PFSK-1 (cell line): ENCODE measurements around the gene ESYT3.

ENCODE experiments used
- FOXP2 ChIP-seq: optimal IDR thresholded peaks from 2 replicates; pipeline ENCODE3; 2011; ENCODE audit warnings: borderline replicate concordance, control low read depth, inconsistent platforms; ENCODE audit not compliant: insufficient read depth; ENCODE audit errors: extremely low read length, extremely low read depth
- POLR2AphosphoS5 ChIP-seq: IDR thresholded peaks from 2 replicates; pipeline ENCODE4 v1.6.1; 2012; ENCODE audit warnings: low read depth, mild to moderate bottlenecking, control low read depth, low read length, moderate library complexity
- SIN3A ChIP-seq: IDR thresholded peaks from 2 replicates; pipeline ENCODE4 v1.6.1; 2012; ENCODE audit warnings: mild to moderate bottlenecking, low read length, moderate library complexity, borderline replicate concordance; ENCODE audit not compliant: insufficient read depth
- TAF1 ChIP-seq: IDR thresholded peaks from 2 replicates; pipeline ENCODE4 v1.6.1; 2012; ENCODE audit warnings: low read length, control low read depth, borderline replicate concordance; ENCODE audit not compliant: insufficient read depth
- TF ChIP-seq, protein P1 (sequence below), 2 experiments: IDR thresholded peaks; 2 replicates each; pipeline versions ENCODE4 v1.6.1 to v1.8.0; 2011 to 2012; ENCODE audit warnings: low read depth in 2 of 2, low read length in 2 of 2, control low read depth in 1 of 2, inconsistent platforms in 1 of 2, mild to moderate bottlenecking in 1 of 2, moderate library complexity in 1 of 2; ENCODE audit not compliant: insufficient read depth in 1 of 2

Gene ESYT3

DNA sequence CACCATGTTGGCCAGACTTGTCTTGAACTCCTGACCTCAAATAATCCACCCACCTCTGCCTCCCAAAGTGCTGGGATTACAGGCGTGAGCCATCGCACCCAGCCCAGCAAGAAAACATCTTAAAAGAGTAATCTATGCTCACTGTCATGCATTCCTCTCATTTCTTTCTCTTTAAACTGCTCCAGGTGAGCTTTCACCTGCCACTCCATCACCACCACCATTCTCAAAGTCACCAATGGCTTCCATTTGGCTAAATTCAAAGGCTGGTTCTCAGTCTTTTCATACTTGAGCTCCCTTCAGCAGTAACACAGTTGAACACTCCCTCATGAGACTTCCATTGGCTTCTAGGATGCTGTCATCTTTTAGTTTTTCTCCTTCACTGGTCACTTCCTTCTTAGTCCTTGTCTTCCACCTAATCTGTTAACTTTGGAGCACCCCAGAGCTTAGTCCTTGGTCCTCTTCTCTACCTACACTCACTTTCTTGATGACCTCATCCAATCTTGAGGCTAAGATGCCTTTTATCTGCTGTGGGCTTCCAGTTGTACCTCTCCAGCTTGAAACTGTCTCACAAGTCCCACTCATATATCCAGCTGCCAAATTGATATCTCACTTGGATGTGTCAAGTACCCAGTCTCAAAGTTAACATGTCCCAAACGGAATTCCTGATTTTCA, 27.0 kb upstream of the ESYT3 start:
- TF ChIP-seq SIN3A (no peak), POLR2AphosphoS5 (no peak), FOXP2 (no peak), TAF1 (no peak)
- TF ChIP-seq, protein P1, sequence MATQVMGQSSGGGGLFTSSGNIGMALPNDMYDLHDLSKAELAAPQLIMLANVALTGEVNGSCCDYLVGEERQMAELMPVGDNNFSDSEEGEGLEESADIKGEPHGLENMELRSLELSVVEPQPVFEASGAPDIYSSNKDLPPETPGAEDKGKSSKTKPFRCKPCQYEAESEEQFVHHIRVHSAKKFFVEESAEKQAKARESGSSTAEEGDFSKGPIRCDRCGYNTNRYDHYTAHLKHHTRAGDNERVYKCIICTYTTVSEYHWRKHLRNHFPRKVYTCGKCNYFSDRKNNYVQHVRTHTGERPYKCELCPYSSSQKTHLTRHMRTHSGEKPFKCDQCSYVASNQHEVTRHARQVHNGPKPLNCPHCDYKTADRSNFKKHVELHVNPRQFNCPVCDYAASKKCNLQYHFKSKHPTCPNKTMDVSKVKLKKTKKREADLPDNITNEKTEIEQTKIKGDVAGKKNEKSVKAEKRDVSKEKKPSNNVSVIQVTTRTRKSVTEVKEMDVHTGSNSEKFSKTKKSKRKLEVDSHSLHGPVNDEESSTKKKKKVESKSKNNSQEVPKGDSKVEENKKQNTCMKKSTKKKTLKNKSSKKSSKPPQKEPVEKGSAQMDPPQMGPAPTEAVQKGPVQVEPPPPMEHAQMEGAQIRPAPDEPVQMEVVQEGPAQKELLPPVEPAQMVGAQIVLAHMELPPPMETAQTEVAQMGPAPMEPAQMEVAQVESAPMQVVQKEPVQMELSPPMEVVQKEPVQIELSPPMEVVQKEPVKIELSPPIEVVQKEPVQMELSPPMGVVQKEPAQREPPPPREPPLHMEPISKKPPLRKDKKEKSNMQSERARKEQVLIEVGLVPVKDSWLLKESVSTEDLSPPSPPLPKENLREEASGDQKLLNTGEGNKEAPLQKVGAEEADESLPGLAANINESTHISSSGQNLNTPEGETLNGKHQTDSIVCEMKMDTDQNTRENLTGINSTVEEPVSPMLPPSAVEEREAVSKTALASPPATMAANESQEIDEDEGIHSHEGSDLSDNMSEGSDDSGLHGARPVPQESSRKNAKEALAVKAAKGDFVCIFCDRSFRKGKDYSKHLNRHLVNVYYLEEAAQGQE (IDR thresholded peaks at IDR 0.05; ENCODE audit: insufficient read depth in 1 of 2, low read depth in 2 of 2, low read length in 2 of 2) = no peak

DNA sequence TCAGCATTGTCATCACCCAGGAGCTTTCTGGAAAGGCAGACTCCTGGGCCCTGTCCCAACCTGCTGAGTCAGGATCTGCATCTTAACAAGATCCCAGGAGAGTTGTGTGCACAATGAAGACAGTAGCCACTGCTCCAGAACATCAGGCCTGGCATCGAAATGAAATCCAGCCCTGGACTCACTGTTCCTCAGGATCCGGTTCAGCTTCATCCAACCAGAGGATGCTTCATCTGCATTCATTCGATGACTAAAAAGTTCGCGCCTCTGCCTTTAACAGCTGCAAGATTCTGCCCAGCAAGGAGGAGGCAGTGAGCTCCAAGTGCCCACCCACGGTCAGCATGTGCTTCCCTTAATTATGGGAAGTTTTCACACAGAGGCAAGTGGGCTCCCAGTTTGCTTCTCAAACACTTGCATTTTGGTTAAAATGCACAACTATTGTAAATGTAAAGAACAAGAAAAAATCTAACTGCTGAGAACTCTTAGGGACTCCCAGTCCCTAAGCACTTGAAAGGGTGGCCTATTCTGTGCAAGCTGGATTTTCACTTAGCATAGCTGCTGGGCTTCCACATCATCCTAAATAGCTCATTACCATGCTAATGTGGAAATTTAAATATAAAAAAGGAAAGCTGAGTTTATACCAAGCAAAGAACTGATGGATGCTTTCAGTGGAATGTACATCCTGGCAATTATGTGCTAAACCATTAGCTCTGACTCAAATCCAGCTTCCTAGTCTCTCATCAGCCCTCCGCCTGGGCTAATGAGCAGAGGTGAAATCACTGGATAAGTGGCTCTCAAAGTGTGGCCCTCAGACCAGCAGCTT, 25.5 kb upstream of the ESYT3 start:
- TF ChIP-seq FOXP2 (no peak), TAF1 (no peak)

DNA sequence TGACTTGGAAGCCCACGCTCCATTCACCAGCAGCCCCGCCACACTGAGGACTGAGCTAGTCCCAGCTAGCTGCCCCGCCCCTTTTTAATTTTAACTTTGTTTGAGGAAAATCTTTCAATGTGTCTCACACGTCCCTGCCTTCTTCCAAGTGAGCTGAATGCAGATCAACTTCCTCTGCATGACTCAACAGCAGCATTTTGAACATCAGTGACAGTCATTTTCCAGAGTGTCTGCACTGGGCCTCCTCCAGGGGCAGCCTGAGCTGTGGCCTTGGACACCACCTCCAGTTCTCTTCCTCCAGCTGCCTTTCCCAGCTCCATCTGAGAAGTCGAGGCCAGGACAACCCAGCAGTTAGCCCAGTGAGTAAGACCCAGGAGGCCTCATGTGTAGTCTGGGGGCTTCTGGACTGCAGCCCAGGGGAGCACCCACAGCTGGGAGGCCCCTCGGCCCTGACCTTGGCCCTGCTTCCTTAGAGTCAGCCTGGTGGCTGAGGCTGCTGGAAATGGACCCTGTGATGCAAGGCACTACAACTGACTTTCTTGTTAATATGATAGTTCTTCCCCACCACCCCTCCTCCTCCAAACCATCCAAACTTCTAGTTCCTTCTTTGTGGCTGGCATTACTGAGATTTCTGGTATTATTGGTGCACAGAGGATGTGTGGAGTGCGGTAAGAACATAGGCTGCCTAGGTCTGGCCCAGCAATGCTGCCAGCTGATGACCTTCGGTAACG, 21.4 kb upstream of the ESYT3 start:
- TF ChIP-seq POLR2AphosphoS5 (no peak), TAF1 (no peak), SIN3A (no peak), FOXP2 (no peak)
- TF ChIP-seq, protein P1 (IDR thresholded peaks at IDR 0.05; ENCODE audit: insufficient read depth in 1 of 2, low read depth in 2 of 2, low read length in 2 of 2) = no peak

- TF ChIP-seq FOXP2 (no peak), TAF1 (no peak), POLR2AphosphoS5 (no peak), SIN3A (no peak)
- TF ChIP-seq, protein P1 (IDR thresholded peaks at IDR 0.05; ENCODE audit: insufficient read depth in 1 of 2, low read depth in 2 of 2, low read length in 2 of 2) = no peak
Observed at GRCh38 chr3:138417559-138417982, 16.8 kb upstream of the ESYT3 start.

DNA sequence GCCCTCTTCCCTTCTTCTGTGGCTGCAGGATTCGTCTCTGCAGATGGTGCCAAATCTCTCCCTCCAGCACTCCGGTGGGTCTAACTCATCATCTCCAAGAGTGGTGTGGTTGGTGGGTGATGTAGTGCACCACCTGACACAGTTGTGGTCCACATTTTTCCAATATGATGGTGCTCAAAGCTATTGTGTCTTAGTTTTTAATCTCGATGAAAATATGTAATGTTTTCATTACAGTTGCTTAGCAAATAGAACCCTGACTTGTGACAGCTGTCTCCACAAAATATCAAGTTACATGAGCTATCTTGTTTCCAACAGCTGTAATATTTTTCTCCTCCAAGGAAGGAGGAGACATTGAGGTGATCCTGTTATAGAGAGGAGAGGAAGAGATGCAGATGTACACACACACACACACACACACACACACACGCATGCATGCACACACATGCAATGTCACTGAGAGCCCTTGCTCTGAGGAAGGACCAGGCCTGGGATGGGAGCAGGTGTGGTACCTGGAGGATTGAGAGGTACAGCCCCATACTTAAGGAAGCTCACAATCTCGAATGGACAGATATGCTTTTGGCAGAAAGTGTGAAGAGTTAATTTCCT, 15.7 kb upstream of the ESYT3 start:
- TF ChIP-seq POLR2AphosphoS5 (no peak), SIN3A (no peak), TAF1 (no peak), FOXP2 (no peak)
- TF ChIP-seq, protein P1 (IDR thresholded peaks at IDR 0.05; ENCODE audit: insufficient read depth in 1 of 2, low read depth in 2 of 2, low read length in 2 of 2) = no peak
